ENCODE results near the gene CTSO. TPM values are rescaled to one million over a fixed set of nuclear protein-coding genes. Genes with fewer than 3 reads are reported as not detected.

CTSO gene
- total and polyA plus RNA-seq, 10 donors: 8.0 to 48.7 (median 25.6) TPM

- TF ChIP-seq POLR2AphosphoS5 (IDR thresholded peaks at IDR 0.05) (no peak), POLR2A (IDR thresholded peaks at IDR 0.05) (no peak), CTCF (IDR thresholded peaks at IDR 0.05 in 8 of 11, conservative IDR thresholded peaks at IDR 0.05 in 3 of 11) (no peak)
- no peaks in the 10 kb centered on the region for H3K36me3 ChIP-seq
- H3K9me3 ChIP-seq: peaks cover 0 to 9% (median 0%) of the 10 kb centered on the region in 8 donors
- WGBS, 5 donors: 81 to 97% (median 87%) methylated on average over 1 of the region's 1 CpG
- H3K4me3 ChIP-seq: no peak overlapping the region
- intact Hi-C loops (cut with DNase I; ENCODE audit: low total_unique reads): no loop called here
- peaks cover 0 to 7% (median 0%) of the 10 kb centered on the region in 6 donors for H3K4me1 ChIP-seq
- H3K27me3 ChIP-seq (replicated peaks in 1 of 7): no peaks in the 10 kb centered on the region
- H3K27ac ChIP-seq: no peak overlapping the region
- DNase-seq: no peak
These were observed 66.6 kb downstream of the CTSO start for GRCh38 chr4:155887045-155887444.

GRCh38 chr4:155885666-155886065 is 68.0 kb downstream of the CTSO start:
- Histone ChIP-seq H3K9me3 (peaks cover 0 to 2% (median 0%) of the 10 kb centered on the region in 8 donors), H3K27ac (no peak overlapping the region), H3K4me1 (peaks cover 0 to 7% (median 0%) of the 10 kb centered on the region in 6 donors), H3K27me3 (replicated peaks in 1 of 7) (no peaks in the 10 kb centered on the region), H3K36me3 (no peaks in the 10 kb centered on the region), H3K4me3 (no peak overlapping the region)
- no peak for TF ChIP-seq CTCF (IDR thresholded peaks at IDR 0.05 in 8 of 11, conservative IDR thresholded peaks at IDR 0.05 in 3 of 11)
- TF ChIP-seq POLR2AphosphoS5 (IDR thresholded peaks at IDR 0.05): no peak
- no peak for TF ChIP-seq POLR2A (IDR thresholded peaks at IDR 0.05)
- intact Hi-C loops (cut with DNase I; ENCODE audit: low total_unique reads): no loop called here
- 62 to 70% (median 67%) methylated on average over 6 of the region's 6 CpGs for WGBS, 5 donors
- DNase-seq: no peak

- no peaks in the 10 kb centered on the region for H3K36me3 ChIP-seq
- no peak for TF ChIP-seq CTCF (IDR thresholded peaks at IDR 0.05 in 8 of 11, conservative IDR thresholded peaks at IDR 0.05 in 3 of 11)
- TF ChIP-seq POLR2A (IDR thresholded peaks at IDR 0.05): no peak
- TF ChIP-seq POLR2AphosphoS5 (IDR thresholded peaks at IDR 0.05): no peak
- 73 to 87% (median 76%) methylated on average over 3 of the region's 3 CpGs for WGBS, 5 donors
- H3K27me3 ChIP-seq (replicated peaks in 1 of 7): no peaks in the 10 kb centered on the region
- no peaks in the 10 kb centered on the region for H3K9me3 ChIP-seq
- no peak overlapping the region for H3K27ac ChIP-seq
- intact Hi-C loops (cut with DNase I; ENCODE audit: low total_unique reads): no loop called here
- H3K4me3 ChIP-seq: no peak overlapping the region
- H3K4me1 ChIP-seq: peaks cover 0 to under 1% (median 0%) of the 10 kb centered on the region in 6 donors
- DNase-seq: no peak
These were observed 69.8 kb downstream of the CTSO start for GRCh38 chr4:155883895-155884294.

GRCh38 chr4:155881555-155881954 is 72.1 kb downstream of the CTSO start:
- 44 to 72% (median 56%) methylated on average over 1 of the region's 1 CpG for WGBS, 5 donors
- Histone ChIP-seq H3K9me3 (peaks cover 0 to 8% (median under 1%) of the 10 kb centered on the region in 8 donors), H3K4me1 (no peaks in the 10 kb centered on the region), H3K36me3 (no peaks in the 10 kb centered on the region), H3K27me3 (replicated peaks in 1 of 7) (no peaks in the 10 kb centered on the region), H3K27ac (no peak overlapping the region), H3K4me3 (no peak overlapping the region)
- intact Hi-C loops (cut with DNase I; ENCODE audit: low total_unique reads): no loop called here
- no peak for TF ChIP-seq POLR2A (IDR thresholded peaks at IDR 0.05)
- no peak for TF ChIP-seq CTCF (IDR thresholded peaks at IDR 0.05 in 8 of 11, conservative IDR thresholded peaks at IDR 0.05 in 3 of 11)
- no peak for TF ChIP-seq POLR2AphosphoS5 (IDR thresholded peaks at IDR 0.05)
- no peak for DNase-seq
